IPS-11a (cell line): ENCODE results near the gene FBXL7.

Experiments
- H3K4me3 ChIP-seq: one replicate; pipeline ENCODE4 v1.5.1; 2013; ENCODE audit warnings: low read depth, low read length, control low read depth

Gene FBXL7

DNA sequence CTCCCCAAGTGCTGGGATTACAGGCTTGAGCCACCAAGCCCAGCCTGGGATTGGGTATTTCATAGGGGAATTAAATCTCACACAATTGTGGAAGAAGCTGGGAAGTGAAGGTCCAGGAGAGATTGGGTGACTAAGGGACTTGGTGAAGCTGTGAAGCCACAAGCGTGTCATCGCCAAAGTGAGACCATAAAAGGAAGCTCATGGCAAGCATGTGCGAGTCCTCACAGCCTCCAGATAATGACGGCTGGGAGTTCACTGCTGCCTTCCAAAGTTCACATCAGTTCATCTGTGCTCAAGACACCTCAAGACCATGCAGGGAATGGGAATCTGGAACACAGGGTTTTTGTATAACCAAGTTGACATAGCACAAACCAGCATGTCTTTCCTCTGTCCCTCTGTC, 469.0 kb downstream of the FBXL7 start:
- H3K4me3 ChIP-seq = no peak overlapping the region

DNA sequence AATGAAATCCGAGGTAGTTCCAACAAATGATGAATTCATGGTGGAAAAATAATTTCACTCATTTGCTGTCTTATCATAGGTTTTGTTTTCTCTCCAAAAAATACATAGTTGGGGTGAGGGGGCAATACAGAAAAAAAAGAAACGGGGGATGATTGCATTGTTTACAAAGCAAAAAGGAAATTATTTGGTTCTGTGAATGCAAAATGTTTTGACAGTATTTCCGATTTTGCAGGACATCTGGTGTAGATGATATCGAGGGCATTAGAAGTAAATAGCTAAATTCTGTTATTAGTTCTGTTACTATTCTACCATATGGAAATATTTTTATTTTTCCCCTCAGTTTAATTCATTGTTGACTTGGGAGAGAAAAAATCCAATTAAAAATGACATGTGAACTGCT, 477.9 kb downstream of the FBXL7 start:
- H3K4me3 ChIP-seq = no peak overlapping the region

DNA sequence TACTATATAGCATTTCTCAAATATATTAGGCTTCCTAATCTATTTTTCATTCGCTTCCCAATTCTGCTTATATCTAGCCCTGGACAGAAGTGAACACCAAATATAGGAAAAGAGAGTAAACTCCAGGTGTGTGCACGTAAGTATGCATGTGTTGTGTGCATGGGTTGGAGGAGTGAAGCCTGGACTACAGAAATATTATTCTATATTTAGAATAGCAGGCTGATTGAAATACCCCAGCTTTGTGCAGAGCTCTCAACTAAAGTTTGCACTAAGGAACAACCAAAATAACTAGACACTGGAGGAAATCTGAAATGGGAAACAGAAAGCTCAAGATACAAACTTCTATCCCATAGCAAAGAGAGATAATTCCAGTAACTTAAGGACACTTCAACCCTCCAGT, 480.9 kb downstream of the FBXL7 start:
- no peak overlapping the region for H3K4me3 ChIP-seq

DNA sequence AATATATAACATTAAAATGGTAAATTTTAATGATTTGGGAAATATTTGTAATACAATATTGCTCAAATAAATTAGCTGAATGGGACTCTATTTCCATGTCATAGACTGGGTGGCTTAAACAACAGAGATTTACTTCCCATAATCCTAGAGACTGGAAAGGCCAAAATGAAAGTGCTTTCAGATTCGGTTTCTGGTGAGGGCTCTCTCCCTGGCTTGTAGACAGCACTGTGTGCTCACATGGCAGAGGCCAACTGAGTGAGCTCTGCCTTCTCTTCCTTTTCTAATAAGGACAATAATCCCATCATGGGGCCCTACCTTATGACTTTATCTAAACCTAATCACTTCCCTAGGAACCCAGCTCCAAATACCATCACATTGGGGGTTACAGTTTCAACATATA, 483.4 kb downstream of the FBXL7 start:
- no peak overlapping the region for H3K4me3 ChIP-seq
